ENCODE results near the gene CNTN1. TPM values are rescaled to one million over a fixed set of nuclear protein-coding genes. Genes with fewer than 3 reads are reported as not detected.

CNTN1 gene
- polyA plus RNA-seq (2013, experiment 1 of 2), result 0.18 TPM
- 0.03 TPM for polyA plus RNA-seq (2013, experiment 2 of 2)

DNA sequence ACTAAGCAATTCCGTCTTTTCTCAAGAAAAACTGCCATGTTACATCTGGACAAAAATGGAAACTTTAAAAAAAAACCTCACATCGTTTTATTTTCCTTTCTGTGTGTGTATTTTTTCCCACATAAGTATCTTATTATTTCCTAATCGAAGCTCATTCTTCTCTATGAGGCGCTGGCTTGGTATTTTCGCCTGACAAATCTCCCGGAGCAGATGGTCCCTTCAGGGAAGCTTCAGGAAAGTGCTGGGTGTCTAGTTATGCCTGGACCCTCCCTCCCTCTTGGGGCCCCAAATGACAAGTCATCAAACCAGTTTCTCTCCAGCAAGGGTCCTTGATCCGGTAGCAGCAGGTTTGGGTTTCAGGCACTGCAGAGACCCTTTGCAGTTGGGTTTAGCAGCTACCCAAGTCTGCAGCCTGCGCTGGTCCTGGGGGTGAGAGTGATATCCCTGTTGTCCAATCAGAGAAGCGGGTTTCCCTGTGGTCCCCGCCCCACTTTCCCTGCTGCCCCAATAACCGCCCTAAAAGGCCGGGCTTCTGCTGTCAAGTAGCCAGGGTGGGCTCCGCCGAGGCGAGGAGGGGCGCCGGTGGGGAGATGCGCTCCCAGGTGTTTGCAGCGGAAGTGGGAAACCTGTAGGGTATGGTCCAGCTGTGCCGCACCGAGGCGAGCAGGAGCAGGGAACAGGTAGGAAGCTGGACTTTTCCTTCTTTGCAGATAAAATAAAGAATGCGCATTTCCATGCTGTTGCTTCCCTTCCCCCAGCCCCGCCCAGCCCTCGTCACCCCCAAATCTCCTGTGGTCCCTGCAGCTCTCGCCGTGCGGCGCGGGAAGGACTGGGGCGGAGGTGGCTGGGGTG is at the start of gene CNTN1:
CNTN1 (plus strand) TSS at position 527 of the 852 bp plus-strand sequence.
- no peaks in the 10 kb centered on the region for H3K9me3 ChIP-seq (ENCODE audit: control insufficient read depth, low read length)
- peak within 1 kb of the TSS; percentile 31 to 91 for H3K4me3 ChIP-seq (ENCODE audit: insufficient read depth in 1 of 2, low read depth in 1 of 2, low read length in 2 of 2)
- no peak within 1 kb of the TSS for H2BK15ac ChIP-seq (ENCODE audit: low read depth, poor library complexity, severe bottlenecking)
- H3K23ac ChIP-seq (ENCODE audit: low read length in 2 of 2), result no peak within 1 kb of the TSS
- H2BK5ac ChIP-seq (ENCODE audit: low read depth, low read length, poor library complexity, severe bottlenecking), result no peak within 1 kb of the TSS
- no peak within 1 kb of the TSS for H4K8ac ChIP-seq (ENCODE audit: low read length)
- H3K79me1 ChIP-seq (replicated peaks; ENCODE audit: low read length, poor library complexity, severe bottlenecking), result no peaks in the 10 kb centered on the region
- no peak within 1 kb of the TSS for H3K27ac ChIP-seq (ENCODE audit: low read length, poor library complexity, severe bottlenecking)
- no peak within 1 kb of the TSS for H2BK12ac ChIP-seq (ENCODE audit: low read length in 2 of 2)
- no peak within 1 kb of the TSS for H3K18ac ChIP-seq (ENCODE audit: low read depth in 1 of 2, low read length in 2 of 2)
- WGBS, result 6% methylated on average over 23 of the region's 31 CpGs
- H2AFZ ChIP-seq (ENCODE audit: low read depth, low read length), result no peak within 1 kb of the TSS
- peak; percentile 1 for DNase-seq
- no peaks in the 10 kb centered on the region for H3K36me3 ChIP-seq (ENCODE audit: control insufficient read depth in 1 of 2, insufficient read depth in 2 of 2, low read depth in 1 of 2, low read length in 2 of 2)
- peak within 1 kb of the TSS; percentile 77 for H3K4me2 ChIP-seq (ENCODE audit: low read length, poor library complexity, severe bottlenecking)
- peak within 1 kb of the TSS; percentile 70 for H3K9ac ChIP-seq (ENCODE audit: low read length)
- H3K4me1 ChIP-seq (ENCODE audit: control insufficient read depth, insufficient read depth, low read depth, low read length), result peaks cover 15% of the 10 kb centered on the region
- H3K4ac ChIP-seq (ENCODE audit: low read depth in 1 of 2, low read length in 2 of 2), result no peak within 1 kb of the TSS
- no peak within 1 kb of the TSS for H3K14ac ChIP-seq (ENCODE audit: low read length in 2 of 2)
- H3K27me3 ChIP-seq (ENCODE audit: control insufficient read depth in 1 of 2, insufficient read depth in 1 of 2, low read length in 2 of 2), result peaks cover 6 to 28% of the 10 kb centered on the region in 2 experiments
- no peak within 1 kb of the TSS for H2AK5ac ChIP-seq (ENCODE audit: low read length, severe bottlenecking)
- no peak within 1 kb of the TSS for H2BK120ac ChIP-seq (ENCODE audit: low read depth, low read length)
- no peak within 1 kb of the TSS for H4K91ac ChIP-seq (ENCODE audit: low read length)

DNA sequence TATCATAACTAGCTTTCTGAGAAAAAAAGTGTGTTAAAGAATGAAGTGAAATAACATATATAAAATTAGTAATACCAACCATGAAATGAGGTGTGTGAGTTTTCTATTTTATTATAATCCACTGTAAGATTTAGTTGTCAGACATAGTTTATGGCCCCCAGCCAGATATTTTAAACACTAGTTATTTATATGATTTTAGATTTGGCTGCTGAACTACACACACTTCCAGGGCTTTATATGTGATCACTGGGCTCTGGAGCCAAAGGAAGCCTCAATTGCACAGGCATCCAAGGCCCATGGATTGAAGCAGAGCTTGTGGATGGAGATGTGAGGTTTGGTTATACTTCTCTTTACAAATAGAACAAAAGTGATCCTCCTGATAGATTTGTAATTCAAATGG is 48.7 kb upstream of the CNTN1 start:
- DNase-seq, result no peak
- no peak overlapping the region for H2BK5ac ChIP-seq (ENCODE audit: low read depth, low read length, poor library complexity, severe bottlenecking)

DNA sequence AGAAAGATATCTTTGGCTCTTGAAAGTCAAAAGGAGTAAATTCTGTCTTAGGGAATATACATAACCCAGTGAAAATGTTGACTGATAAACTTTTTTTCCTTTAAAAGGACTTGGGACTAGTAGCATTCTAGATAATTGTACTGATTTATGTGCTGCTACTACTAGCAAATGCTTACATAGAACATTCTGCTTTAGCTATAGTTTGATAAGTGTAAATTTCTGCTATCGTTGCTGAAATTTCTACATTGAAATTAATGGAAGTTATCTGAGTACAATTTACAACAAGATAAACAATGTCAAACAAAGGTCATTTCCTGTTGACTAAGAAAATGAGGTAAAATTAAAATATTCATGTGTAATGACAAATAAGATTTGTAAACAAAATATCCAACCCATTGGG is 48.3 kb upstream of the CNTN1 start:
- Histone ChIP-seq H3K4me2 (ENCODE audit: low read length, poor library complexity, severe bottlenecking) (no peak overlapping the region), H3K9ac (ENCODE audit: low read length) (no peak overlapping the region), H3K23ac (ENCODE audit: low read length in 2 of 2) (no peak overlapping the region), H2BK5ac (ENCODE audit: low read depth, low read length, poor library complexity, severe bottlenecking) (no peak overlapping the region), H2AFZ (ENCODE audit: low read depth, low read length) (no peak overlapping the region), H3K27me3 (ENCODE audit: control insufficient read depth in 1 of 2, insufficient read depth in 1 of 2, low read length in 2 of 2) (no peaks in the 10 kb centered on the region), H3K18ac (ENCODE audit: low read depth in 1 of 2, low read length in 2 of 2) (no peak overlapping the region), H3K79me1 (replicated peaks; ENCODE audit: low read length, poor library complexity, severe bottlenecking) (no peaks in the 10 kb centered on the region), H3K4me3 (ENCODE audit: insufficient read depth in 1 of 2, low read depth in 1 of 2, low read length in 2 of 2) (no peak overlapping the region), H2AK5ac (ENCODE audit: low read length, severe bottlenecking) (no peak overlapping the region), H3K14ac (ENCODE audit: low read length in 2 of 2) (no peak overlapping the region), H4K8ac (ENCODE audit: low read length) (no peak overlapping the region), H3K27ac (ENCODE audit: low read length, poor library complexity, severe bottlenecking) (no peak overlapping the region), H2BK120ac (ENCODE audit: low read depth, low read length) (no peak overlapping the region), H3K36me3 (ENCODE audit: control insufficient read depth in 1 of 2, insufficient read depth in 2 of 2, low read depth in 1 of 2, low read length in 2 of 2) (no peaks in the 10 kb centered on the region), H4K91ac (ENCODE audit: low read length) (no peak overlapping the region), H3K9me3 (ENCODE audit: control insufficient read depth, low read length) (no peaks in the 10 kb centered on the region), H2BK15ac (ENCODE audit: low read depth, poor library complexity, severe bottlenecking) (no peak overlapping the region), H2BK12ac (ENCODE audit: low read length in 2 of 2) (no peak overlapping the region), H3K4me1 (ENCODE audit: control insufficient read depth, insufficient read depth, low read depth, low read length) (no peaks in the 10 kb centered on the region), H3K4ac (ENCODE audit: low read depth in 1 of 2, low read length in 2 of 2) (no peak overlapping the region)
- WGBS, result no CpG with 5 or more reads among the region's 1 CpG
- no peak for DNase-seq

More for the DNA sequence above, 48.7 kb upstream of the CNTN1 start:
- no peaks in the 10 kb centered on the region for H3K9me3 ChIP-seq (ENCODE audit: control insufficient read depth, low read length)
- no peak overlapping the region for H3K4me2 ChIP-seq (ENCODE audit: low read length, poor library complexity, severe bottlenecking)
- H3K79me1 ChIP-seq (replicated peaks; ENCODE audit: low read length, poor library complexity, severe bottlenecking), result no peaks in the 10 kb centered on the region
- H3K36me3 ChIP-seq (ENCODE audit: control insufficient read depth in 1 of 2, insufficient read depth in 2 of 2, low read depth in 1 of 2, low read length in 2 of 2), result no peaks in the 10 kb centered on the region
- H2AK5ac ChIP-seq (ENCODE audit: low read length, severe bottlenecking), result no peak overlapping the region
- H3K27ac ChIP-seq (ENCODE audit: low read length, poor library complexity, severe bottlenecking), result no peak overlapping the region
- no peak overlapping the region for H3K4ac ChIP-seq (ENCODE audit: low read depth in 1 of 2, low read length in 2 of 2)
- no peak overlapping the region for H4K91ac ChIP-seq (ENCODE audit: low read length)
- H4K8ac ChIP-seq (ENCODE audit: low read length), result no peak overlapping the region
- H2AFZ ChIP-seq (ENCODE audit: low read depth, low read length), result no peak overlapping the region
- H3K4me3 ChIP-seq (ENCODE audit: insufficient read depth in 1 of 2, low read depth in 1 of 2, low read length in 2 of 2), result no peak overlapping the region
- H3K9ac ChIP-seq (ENCODE audit: low read length), result no peak overlapping the region
- H3K14ac ChIP-seq (ENCODE audit: low read length in 2 of 2), result no peak overlapping the region
- no peak overlapping the region for H3K18ac ChIP-seq (ENCODE audit: low read depth in 1 of 2, low read length in 2 of 2)
- no peaks in the 10 kb centered on the region for H3K4me1 ChIP-seq (ENCODE audit: control insufficient read depth, insufficient read depth, low read depth, low read length)
- H3K27me3 ChIP-seq (ENCODE audit: control insufficient read depth in 1 of 2, insufficient read depth in 1 of 2, low read length in 2 of 2), result no peaks in the 10 kb centered on the region
- no peak overlapping the region for H3K23ac ChIP-seq (ENCODE audit: low read length in 2 of 2)
- no peak overlapping the region for H2BK120ac ChIP-seq (ENCODE audit: low read depth, low read length)
- no peak overlapping the region for H2BK15ac ChIP-seq (ENCODE audit: low read depth, poor library complexity, severe bottlenecking)
- H2BK12ac ChIP-seq (ENCODE audit: low read length in 2 of 2), result no peak overlapping the region

DNA sequence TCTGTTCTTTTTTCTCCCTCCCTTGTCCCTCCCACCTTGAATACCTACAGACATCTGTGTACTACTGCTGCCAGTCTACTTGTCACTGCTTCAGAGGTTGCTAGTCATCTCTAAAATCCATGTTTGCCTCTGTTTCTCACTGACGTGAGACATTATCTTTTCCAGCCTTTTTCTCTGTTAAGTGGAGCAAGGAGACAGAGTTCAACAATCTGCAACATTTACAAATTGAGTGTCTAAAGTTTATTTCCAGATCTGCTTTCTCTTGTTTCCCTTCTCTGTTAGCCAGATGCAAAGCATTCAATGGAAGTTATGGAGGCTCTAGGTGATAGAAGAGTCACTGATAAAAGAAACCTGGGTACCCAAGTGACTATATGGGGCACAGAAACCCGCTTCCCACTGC is 47.5 kb upstream of the CNTN1 start:
- Histone ChIP-seq H3K9me3 (ENCODE audit: control insufficient read depth, low read length) (no peaks in the 10 kb centered on the region), H2BK15ac (ENCODE audit: low read depth, poor library complexity, severe bottlenecking) (no peak overlapping the region), H3K4me1 (ENCODE audit: control insufficient read depth, insufficient read depth, low read depth, low read length) (no peaks in the 10 kb centered on the region), H3K18ac (ENCODE audit: low read depth in 1 of 2, low read length in 2 of 2) (no peak overlapping the region), H2BK5ac (ENCODE audit: low read depth, low read length, poor library complexity, severe bottlenecking) (no peak overlapping the region), H2AFZ (ENCODE audit: low read depth, low read length) (no peak overlapping the region), H2BK12ac (ENCODE audit: low read length in 2 of 2) (no peak overlapping the region), H3K27ac (ENCODE audit: low read length, poor library complexity, severe bottlenecking) (no peak overlapping the region), H3K4me2 (ENCODE audit: low read length, poor library complexity, severe bottlenecking) (no peak overlapping the region), H4K8ac (ENCODE audit: low read length) (no peak overlapping the region), H3K36me3 (ENCODE audit: control insufficient read depth in 1 of 2, insufficient read depth in 2 of 2, low read depth in 1 of 2, low read length in 2 of 2) (no peaks in the 10 kb centered on the region), H3K27me3 (ENCODE audit: control insufficient read depth in 1 of 2, insufficient read depth in 1 of 2, low read length in 2 of 2) (no peaks in the 10 kb centered on the region), H3K14ac (ENCODE audit: low read length in 2 of 2) (no peak overlapping the region), H3K23ac (ENCODE audit: low read length in 2 of 2) (no peak overlapping the region), H4K91ac (ENCODE audit: low read length) (no peak overlapping the region), H3K4ac (ENCODE audit: low read depth in 1 of 2, low read length in 2 of 2) (no peak overlapping the region), H3K4me3 (ENCODE audit: insufficient read depth in 1 of 2, low read depth in 1 of 2, low read length in 2 of 2) (no peak overlapping the region), H3K9ac (ENCODE audit: low read length) (no peak overlapping the region), H2BK120ac (ENCODE audit: low read depth, low read length) (no peak overlapping the region), H3K79me1 (replicated peaks; ENCODE audit: low read length, poor library complexity, severe bottlenecking) (no peaks in the 10 kb centered on the region), H2AK5ac (ENCODE audit: low read length, severe bottlenecking) (no peak overlapping the region)
- no peak for DNase-seq
- no CpG with 5 or more reads among the region's 2 CpGs for WGBS

All from mesenchymal stem cell (in vitro differentiated cells and primary cell).